Measurements from ENCODE around the gene ZNF831.

ZNF831 gene

GRCh38 chr20:59146780-59147565, 16.6 kb upstream of the ZNF831 start:
- no peaks in the 10 kb centered on the region for H3K9me3 ChIP-seq (ENCODE audit: control insufficient read depth, insufficient read depth, low read length)
- no peak overlapping the region for H3K9ac ChIP-seq (ENCODE audit: low read depth, low read length)
- H3K36me3 ChIP-seq (ENCODE audit: insufficient read depth, low read length), result no peaks in the 10 kb centered on the region
- H3K4me1 ChIP-seq (ENCODE audit: insufficient read depth, low read length), result no peaks in the 10 kb centered on the region

DNA sequence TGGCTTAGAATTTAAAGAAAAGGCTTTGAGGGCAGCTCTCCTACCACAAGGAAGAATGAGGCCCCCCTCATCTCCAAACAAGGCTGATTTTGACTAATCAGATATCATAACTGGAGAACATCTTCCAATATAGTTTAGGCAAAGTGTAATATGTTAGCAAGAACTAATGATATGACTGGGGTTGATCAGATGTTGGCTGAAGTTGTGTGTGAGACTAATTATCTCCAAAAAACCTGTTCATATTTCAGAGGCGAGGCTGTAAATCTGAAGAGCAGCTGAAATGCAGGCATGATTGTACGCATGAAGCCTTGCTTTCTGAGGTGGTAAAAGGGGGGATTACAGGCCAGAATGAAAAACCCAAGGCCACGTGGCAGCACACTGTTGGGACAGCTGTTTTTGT, 16.0 kb upstream of the ZNF831 start:
- Histone ChIP-seq H3K4me1 (ENCODE audit: insufficient read depth, low read length) (no peaks in the 10 kb centered on the region), H3K9me3 (ENCODE audit: control insufficient read depth, insufficient read depth, low read length) (no peaks in the 10 kb centered on the region), H3K36me3 (ENCODE audit: insufficient read depth, low read length) (no peaks in the 10 kb centered on the region), H3K9ac (ENCODE audit: low read depth, low read length) (no peak overlapping the region)

DNA sequence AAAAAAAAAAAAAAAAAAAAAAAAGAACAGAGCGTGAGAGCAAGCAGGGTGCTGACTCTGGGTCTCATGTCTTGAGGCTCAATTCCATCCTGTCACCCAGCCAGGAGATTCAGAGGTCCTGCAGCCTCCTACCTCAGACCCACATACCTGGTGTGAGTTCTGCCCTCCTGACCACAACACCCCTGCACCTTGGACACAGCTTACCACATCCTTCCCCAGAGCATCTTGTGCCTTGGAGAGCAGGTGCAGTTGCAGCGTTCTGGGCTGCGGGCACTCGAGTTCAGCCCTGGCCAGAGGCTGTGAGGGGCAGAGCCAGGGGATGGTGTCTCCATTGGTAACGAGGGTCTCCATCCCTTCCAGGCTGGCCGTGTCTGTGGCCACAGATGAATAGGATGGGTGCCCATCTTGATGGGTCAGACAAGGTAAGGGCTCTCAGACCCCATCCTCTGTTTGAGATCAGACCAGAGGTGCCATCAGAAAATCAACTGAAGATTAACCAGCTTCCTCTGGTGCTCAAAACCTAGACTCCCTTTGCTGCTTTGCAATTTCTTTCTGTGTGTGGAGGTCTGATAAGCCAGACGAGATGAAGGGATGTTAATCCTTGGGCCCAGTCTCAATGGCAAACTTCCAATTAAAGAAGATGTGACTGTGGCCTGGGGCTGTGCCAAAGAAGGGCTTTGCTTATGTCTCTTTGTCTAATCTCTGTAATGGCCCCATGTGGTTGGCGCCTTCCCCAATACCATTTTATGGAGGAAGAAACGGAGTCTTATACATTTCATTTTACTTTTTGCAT, 14.7 kb upstream of the ZNF831 start:
- Histone ChIP-seq H3K9me3 (ENCODE audit: control insufficient read depth, insufficient read depth, low read length) (no peaks in the 10 kb centered on the region), H3K9ac (ENCODE audit: low read depth, low read length) (no peak overlapping the region), H3K4me1 (ENCODE audit: insufficient read depth, low read length) (no peaks in the 10 kb centered on the region), H3K36me3 (ENCODE audit: insufficient read depth, low read length) (no peaks in the 10 kb centered on the region)

DNA sequence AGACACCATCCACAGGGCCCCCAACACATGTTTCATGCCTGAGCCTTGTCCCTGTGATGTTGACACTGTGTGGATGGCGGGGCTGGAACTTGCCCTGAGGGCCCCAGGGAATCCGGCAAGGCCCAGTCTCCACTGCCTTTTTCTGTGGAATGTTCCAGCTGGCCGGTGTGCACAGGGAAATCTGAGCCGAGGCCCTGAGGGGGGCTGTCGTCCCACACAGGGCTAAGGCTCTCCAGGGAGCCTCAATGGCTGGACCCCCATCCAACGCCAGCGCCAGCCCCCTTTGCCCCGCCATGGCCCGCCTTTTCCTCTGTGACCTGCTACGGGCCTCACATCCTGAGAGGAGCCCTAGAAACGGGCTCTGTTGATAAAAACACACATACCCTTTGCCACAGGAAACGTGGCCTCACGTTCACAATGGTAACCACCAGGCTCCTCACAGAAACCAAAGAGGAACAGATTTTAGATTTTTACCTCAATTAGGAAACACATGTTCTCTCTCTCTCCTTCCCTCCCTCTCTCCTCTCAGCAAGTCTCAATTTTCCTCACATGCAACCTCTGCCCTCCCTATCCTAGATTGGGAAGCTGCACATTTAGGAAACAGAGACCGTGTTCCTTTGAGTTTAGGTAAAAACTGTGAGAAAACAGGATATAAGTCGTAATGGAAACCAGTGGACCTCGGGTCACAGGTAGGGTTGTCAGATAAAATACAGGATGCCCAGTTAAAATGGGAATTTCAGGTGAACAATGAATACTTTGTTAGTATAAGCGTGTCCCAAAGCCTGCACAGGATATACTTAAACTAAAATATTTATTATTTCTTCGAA, 13.7 kb upstream of the ZNF831 start:
- H3K4me1 ChIP-seq (ENCODE audit: insufficient read depth, low read length), result no peaks in the 10 kb centered on the region
- no peaks in the 10 kb centered on the region for H3K9me3 ChIP-seq (ENCODE audit: control insufficient read depth, insufficient read depth, low read length)
- H3K9ac ChIP-seq (ENCODE audit: low read depth, low read length), result no peak overlapping the region
- no peaks in the 10 kb centered on the region for H3K36me3 ChIP-seq (ENCODE audit: insufficient read depth, low read length)

DNA sequence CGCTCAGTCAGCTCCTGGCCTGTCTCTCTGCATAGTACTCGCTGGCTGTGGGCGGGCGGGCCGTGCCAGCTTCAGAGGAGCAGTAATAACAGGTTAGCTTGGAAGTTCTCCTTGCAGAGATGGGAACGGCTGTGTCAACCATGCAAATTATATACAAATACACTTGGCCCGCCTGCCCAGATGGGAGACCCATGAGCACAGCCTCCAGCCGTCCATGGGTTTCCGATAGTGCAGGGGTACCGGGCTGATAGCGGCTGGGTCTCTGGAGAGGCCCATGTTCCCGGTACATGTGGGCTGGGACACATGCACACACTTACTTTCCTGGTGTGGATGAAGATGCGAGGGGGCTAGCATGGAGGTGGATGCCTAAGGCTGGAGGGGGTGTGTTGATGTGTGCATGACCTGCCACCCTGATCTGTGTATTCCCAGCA, 12.8 kb upstream of the ZNF831 start:
- no peaks in the 10 kb centered on the region for H3K9me3 ChIP-seq (ENCODE audit: control insufficient read depth, insufficient read depth, low read length)
- no peaks in the 10 kb centered on the region for H3K4me1 ChIP-seq (ENCODE audit: insufficient read depth, low read length)
- no peaks in the 10 kb centered on the region for H3K36me3 ChIP-seq (ENCODE audit: insufficient read depth, low read length)
- H3K9ac ChIP-seq (ENCODE audit: low read depth, low read length), result no peak overlapping the region

DNA sequence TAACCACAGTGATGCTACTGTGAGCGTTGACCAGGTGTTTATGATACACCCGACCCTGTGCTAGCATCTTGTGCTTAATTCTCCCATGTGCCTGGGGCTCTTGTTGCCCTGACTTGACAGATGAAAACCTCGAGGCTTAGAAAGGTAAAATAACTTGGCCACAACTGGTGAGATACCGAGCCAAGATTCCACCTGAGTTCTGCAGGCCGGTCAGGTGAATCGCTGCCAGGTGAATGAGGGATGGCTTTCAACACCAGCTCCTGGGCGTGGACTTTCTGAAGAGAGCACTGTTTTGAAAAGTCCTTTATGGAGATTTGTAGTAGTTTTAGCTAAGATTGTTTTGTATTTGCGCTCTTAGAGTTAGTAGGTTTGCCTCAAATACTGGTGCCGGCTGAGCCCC, 12.2 kb upstream of the ZNF831 start:
- Histone ChIP-seq H3K9me3 (ENCODE audit: control insufficient read depth, insufficient read depth, low read length) (no peaks in the 10 kb centered on the region), H3K36me3 (ENCODE audit: insufficient read depth, low read length) (no peaks in the 10 kb centered on the region), H3K4me1 (ENCODE audit: insufficient read depth, low read length) (no peaks in the 10 kb centered on the region), H3K9ac (ENCODE audit: low read depth, low read length) (no peak overlapping the region)

- Histone ChIP-seq H3K4me1 (ENCODE audit: insufficient read depth, low read length) (no peaks in the 10 kb centered on the region), H3K9ac (ENCODE audit: low read depth, low read length) (no peak overlapping the region), H3K36me3 (ENCODE audit: insufficient read depth, low read length) (no peaks in the 10 kb centered on the region), H3K9me3 (ENCODE audit: control insufficient read depth, insufficient read depth, low read length) (no peaks in the 10 kb centered on the region)
Measured at GRCh38 chr20:59151820-59152219, 11.8 kb upstream of the ZNF831 start.

- no peak overlapping the region for H3K9ac ChIP-seq (ENCODE audit: low read depth, low read length)
- no peaks in the 10 kb centered on the region for H3K36me3 ChIP-seq (ENCODE audit: insufficient read depth, low read length)
- H3K9me3 ChIP-seq (ENCODE audit: control insufficient read depth, insufficient read depth, low read length), result no peaks in the 10 kb centered on the region
- H3K4me1 ChIP-seq (ENCODE audit: insufficient read depth, low read length), result no peaks in the 10 kb centered on the region
Measured at GRCh38 chr20:59152559-59153354, 10.9 kb upstream of the ZNF831 start.

DNA sequence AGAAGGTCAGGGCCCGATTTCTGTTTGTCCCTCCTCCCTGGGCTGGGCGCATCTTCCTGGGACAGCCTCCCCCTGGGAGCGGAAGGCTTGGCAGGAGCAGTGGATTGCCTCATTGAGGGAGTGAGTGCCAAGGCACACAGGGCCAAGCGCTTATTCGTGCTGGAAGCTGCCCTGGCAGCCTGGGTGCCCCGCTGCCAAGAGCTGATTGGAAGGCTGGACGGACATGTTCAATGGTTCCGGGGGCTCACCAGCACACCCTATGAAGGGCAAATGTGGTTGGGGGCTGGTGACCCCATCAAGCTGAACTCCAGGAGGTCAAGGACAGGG, 10.3 kb upstream of the ZNF831 start:
- no peaks in the 10 kb centered on the region for H3K9me3 ChIP-seq (ENCODE audit: control insufficient read depth, insufficient read depth, low read length)
- H3K9ac ChIP-seq (ENCODE audit: low read depth, low read length), result no peak overlapping the region
- H3K36me3 ChIP-seq (ENCODE audit: insufficient read depth, low read length), result no peaks in the 10 kb centered on the region
- no peaks in the 10 kb centered on the region for H3K4me1 ChIP-seq (ENCODE audit: insufficient read depth, low read length)

DNA sequence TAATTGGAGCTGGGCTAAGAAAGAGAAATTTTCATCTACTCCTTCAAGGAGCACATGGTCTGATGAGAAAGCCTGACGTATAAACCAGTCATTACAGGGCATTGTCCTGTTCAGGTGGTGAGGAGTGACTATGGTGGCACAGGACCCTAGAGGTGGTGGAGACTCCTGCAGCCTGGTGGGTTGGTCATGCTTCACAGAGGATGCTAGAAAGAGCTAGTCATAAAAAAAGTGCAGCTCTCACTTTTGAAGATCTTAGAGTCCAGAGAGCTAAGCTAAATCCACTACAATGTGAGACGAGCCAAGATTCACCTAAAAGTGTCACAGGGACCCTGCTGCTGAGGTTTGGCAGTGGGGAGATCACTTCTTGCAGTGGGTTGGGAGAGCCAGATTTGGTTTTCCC, 9.8 kb upstream of the ZNF831 start:
- H3K36me3 ChIP-seq (ENCODE audit: insufficient read depth, low read length), result no peaks in the 10 kb centered on the region
- no peak overlapping the region for H3K9ac ChIP-seq (ENCODE audit: low read depth, low read length)
- H3K4me1 ChIP-seq (ENCODE audit: insufficient read depth, low read length), result no peaks in the 10 kb centered on the region
- no peaks in the 10 kb centered on the region for H3K9me3 ChIP-seq (ENCODE audit: control insufficient read depth, insufficient read depth, low read length)

- H3K9ac ChIP-seq (ENCODE audit: low read depth, low read length), result no peak overlapping the region
- no peaks in the 10 kb centered on the region for H3K4me1 ChIP-seq (ENCODE audit: insufficient read depth, low read length)
- no peaks in the 10 kb centered on the region for H3K36me3 ChIP-seq (ENCODE audit: insufficient read depth, low read length)
Measured at GRCh38 chr20:59154317-59155013, 9.2 kb upstream of the ZNF831 start.

DNA sequence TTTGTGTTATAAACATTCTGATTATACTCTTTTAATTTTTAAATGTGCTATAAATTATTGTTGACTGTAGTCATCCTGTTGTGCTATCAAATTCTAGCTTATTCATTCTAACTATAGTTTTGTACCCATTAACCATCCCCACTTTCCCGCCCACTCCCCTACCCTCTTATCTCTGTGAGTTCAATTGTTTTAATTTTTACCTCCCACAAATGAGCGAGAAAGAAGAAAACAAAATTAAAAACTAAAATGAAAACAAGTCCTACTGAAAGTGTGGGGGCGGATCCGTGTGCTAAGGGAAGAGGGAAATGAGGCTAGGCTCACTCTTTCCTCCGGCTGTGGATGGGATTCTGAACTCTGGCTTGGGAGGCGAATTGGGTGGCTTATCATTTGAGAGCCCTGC, 6.6 kb upstream of the ZNF831 start:
- Histone ChIP-seq H3K9me3 (ENCODE audit: control insufficient read depth, insufficient read depth, low read length) (no peaks in the 10 kb centered on the region), H3K36me3 (ENCODE audit: insufficient read depth, low read length) (no peaks in the 10 kb centered on the region), H3K9ac (ENCODE audit: low read depth, low read length) (no peak overlapping the region), H3K4me1 (ENCODE audit: insufficient read depth, low read length) (no peaks in the 10 kb centered on the region)

More at GRCh38 chr20:59154317-59155013, 9.2 kb upstream of the ZNF831 start:
- no peaks in the 10 kb centered on the region for H3K9me3 ChIP-seq (ENCODE audit: control insufficient read depth, insufficient read depth, low read length)

GRCh38 chr20:59157531-59157930, 6.1 kb upstream of the ZNF831 start:
- H3K9me3 ChIP-seq (ENCODE audit: control insufficient read depth, insufficient read depth, low read length), result no peaks in the 10 kb centered on the region
- H3K36me3 ChIP-seq (ENCODE audit: insufficient read depth, low read length), result no peaks in the 10 kb centered on the region
- H3K9ac ChIP-seq (ENCODE audit: low read depth, low read length), result no peak overlapping the region
- no peaks in the 10 kb centered on the region for H3K4me1 ChIP-seq (ENCODE audit: insufficient read depth, low read length)

Measured in ES-I3 (cell line).